ENCODE measurements around the gene BMPR1B. TPM values are rescaled to one million over a fixed set of nuclear protein-coding genes. Genes with fewer than 3 reads are reported as not detected.
A peak's percentile ranks its signal among the peaks of the same experiment; 100 is the strongest.

The BMPR1B gene
- polyA plus RNA-seq, 2 of the 4 experiments (the other 2 are of a cell fraction): 6.4 to 21.2 TPM

DNA sequence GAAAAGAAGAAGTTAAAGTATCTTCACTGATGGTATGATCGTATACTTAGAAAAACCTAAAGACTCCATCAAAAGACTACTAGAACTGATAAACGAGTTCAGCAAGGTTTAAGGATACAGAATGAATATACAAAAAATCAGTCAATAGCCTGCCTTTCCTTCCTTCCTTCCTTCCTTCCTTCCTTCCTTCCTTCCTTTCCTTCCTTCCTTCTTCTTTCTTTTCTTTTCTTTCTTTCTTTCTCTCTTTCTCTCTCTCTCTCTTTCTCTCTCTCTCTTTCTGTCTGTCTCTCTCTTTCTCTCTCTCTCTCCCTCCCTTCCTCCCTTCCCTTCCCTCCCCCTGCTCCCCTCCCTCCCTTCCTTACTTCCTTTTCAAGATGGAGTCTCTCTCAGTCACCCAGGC lies 362.7 kb downstream of the BMPR1B start:
- ChIA-PET POLR2A (no interaction called here), CTCF (no interaction called here)
- Histone ChIP-seq H3K4me3 (no peak overlapping the region), H3K4me1 (peaks cover 28% of the 10 kb centered on the region), H3K9me3 (no peaks in the 10 kb centered on the region), H3K27ac (no peak overlapping the region), H3K4me2 (no peak overlapping the region)
- ATAC-seq (no peak), DNase-seq (ENCODE audit: low read depth in 1 of 2, low spot score in 1 of 2) (no peak), FAIRE-seq (no peak)
- no peak for TF ChIP-seq SREBF2 (IDR thresholded peaks at IDR 0.05)
- TF ChIP-seq NR3C1 (IDR thresholded peaks at IDR 0.05): no peak
- no peak for TF ChIP-seq RCOR1 (IDR thresholded peaks at IDR 0.05; ENCODE audit: low read depth, low read length)
- no peak for TF ChIP-seq MYC (IDR thresholded peaks at IDR 0.05; ENCODE audit: borderline replicate concordance, low read length)
- TF ChIP-seq, protein P1, sequence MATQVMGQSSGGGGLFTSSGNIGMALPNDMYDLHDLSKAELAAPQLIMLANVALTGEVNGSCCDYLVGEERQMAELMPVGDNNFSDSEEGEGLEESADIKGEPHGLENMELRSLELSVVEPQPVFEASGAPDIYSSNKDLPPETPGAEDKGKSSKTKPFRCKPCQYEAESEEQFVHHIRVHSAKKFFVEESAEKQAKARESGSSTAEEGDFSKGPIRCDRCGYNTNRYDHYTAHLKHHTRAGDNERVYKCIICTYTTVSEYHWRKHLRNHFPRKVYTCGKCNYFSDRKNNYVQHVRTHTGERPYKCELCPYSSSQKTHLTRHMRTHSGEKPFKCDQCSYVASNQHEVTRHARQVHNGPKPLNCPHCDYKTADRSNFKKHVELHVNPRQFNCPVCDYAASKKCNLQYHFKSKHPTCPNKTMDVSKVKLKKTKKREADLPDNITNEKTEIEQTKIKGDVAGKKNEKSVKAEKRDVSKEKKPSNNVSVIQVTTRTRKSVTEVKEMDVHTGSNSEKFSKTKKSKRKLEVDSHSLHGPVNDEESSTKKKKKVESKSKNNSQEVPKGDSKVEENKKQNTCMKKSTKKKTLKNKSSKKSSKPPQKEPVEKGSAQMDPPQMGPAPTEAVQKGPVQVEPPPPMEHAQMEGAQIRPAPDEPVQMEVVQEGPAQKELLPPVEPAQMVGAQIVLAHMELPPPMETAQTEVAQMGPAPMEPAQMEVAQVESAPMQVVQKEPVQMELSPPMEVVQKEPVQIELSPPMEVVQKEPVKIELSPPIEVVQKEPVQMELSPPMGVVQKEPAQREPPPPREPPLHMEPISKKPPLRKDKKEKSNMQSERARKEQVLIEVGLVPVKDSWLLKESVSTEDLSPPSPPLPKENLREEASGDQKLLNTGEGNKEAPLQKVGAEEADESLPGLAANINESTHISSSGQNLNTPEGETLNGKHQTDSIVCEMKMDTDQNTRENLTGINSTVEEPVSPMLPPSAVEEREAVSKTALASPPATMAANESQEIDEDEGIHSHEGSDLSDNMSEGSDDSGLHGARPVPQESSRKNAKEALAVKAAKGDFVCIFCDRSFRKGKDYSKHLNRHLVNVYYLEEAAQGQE (IDR thresholded peaks at IDR 0.05): no peak
- TF ChIP-seq EP300 (IDR thresholded peaks at IDR 0.05): no peak
- TF ChIP-seq RNF2 (IDR thresholded peaks at IDR 0.05; ENCODE audit: borderline replicate concordance, low read depth): no peak
- no peak for TF ChIP-seq HEYL (CRISPR knock-in tag; IDR thresholded peaks at IDR 0.05)
- TF ChIP-seq CHD4 (IDR thresholded peaks at IDR 0.05; ENCODE audit: borderline replicate concordance): no peak
- no peak for TF ChIP-seq ESRRA (IDR thresholded peaks at IDR 0.05; ENCODE audit: borderline replicate concordance, low read length)
- TF ChIP-seq EHMT2 (IDR thresholded peaks at IDR 0.05; ENCODE audit: low read depth): no peak
- TF ChIP-seq CEBPB (IDR thresholded peaks at IDR 0.05): no peak
- TF ChIP-seq GATA3 (IDR thresholded peaks at IDR 0.05; ENCODE audit: borderline replicate concordance): no peak
- no peak for TF ChIP-seq MAZ (IDR thresholded peaks at IDR 0.05; ENCODE audit: borderline replicate concordance, low read depth, low read length)
- no peak for TF ChIP-seq HDAC2 (IDR thresholded peaks at IDR 0.05)
- no peak for TF ChIP-seq POLR2A (IDR thresholded peaks at IDR 0.05; ENCODE audit: low read length)
- WGBS (ENCODE audit: missing lambda C conversion rate): 87% methylated on average over 2 of the region's 2 CpGs

DNA sequence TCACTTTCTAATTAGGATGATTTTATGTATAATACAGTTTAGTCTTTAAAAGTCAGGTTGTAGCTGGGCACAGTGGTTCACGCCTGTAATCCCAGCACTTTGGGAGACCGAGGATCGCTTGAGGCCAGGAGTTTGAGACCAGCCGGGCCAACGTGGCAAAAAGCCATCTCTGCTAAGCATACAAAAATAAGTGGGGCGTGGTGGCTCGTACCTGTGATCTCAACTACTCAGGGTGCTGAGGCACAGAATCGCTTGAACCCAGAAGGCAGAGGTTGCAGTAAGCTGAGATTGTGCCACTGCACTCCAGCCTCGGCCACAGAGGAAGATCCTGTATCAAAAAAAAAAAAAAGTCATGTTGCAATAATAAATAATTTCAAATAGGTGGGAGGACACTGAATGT lies 364.2 kb downstream of the BMPR1B start:
- WGBS (ENCODE audit: missing lambda C conversion rate): 81% methylated on average over 9 of the region's 9 CpGs
- Histone ChIP-seq H3K4me1 (peaks cover 28% of the 10 kb centered on the region), H3K4me2 (no peak overlapping the region), H3K9me3 (no peaks in the 10 kb centered on the region), H3K4me3 (no peak overlapping the region), H3K27ac (0 out of 6 replicates have a peak overlapping the region, but pooled peaks of 1 of the 2 experiments have one; percentile 32)
- DNase-seq (ENCODE audit: low read depth in 1 of 2, low spot score in 1 of 2) (no peak), FAIRE-seq (no peak), ATAC-seq (no peak)
- CTCF ChIA-PET: no interaction called here
- POLR2A ChIA-PET: no interaction called here
- TF ChIP-seq KDM5A (IDR thresholded peaks at IDR 0.05): no peak
- TF ChIP-seq TFCP2L1 (CRISPR knock-in tag; IDR thresholded peaks at IDR 0.05): no peak
- TF ChIP-seq SREBF2 (IDR thresholded peaks at IDR 0.05): no peak
- TF ChIP-seq, protein P2, sequence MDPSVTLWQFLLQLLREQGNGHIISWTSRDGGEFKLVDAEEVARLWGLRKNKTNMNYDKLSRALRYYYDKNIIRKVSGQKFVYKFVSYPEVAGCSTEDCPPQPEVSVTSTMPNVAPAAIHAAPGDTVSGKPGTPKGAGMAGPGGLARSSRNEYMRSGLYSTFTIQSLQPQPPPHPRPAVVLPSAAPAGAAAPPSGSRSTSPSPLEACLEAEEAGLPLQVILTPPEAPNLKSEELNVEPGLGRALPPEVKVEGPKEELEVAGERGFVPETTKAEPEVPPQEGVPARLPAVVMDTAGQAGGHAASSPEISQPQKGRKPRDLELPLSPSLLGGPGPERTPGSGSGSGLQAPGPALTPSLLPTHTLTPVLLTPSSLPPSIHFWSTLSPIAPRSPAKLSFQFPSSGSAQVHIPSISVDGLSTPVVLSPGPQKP (IDR thresholded peaks at IDR 0.05; ENCODE audit: low read depth, low read length): no peak
- TF ChIP-seq POLR2A (IDR thresholded peaks at IDR 0.05; ENCODE audit: low read length): no peak

DNA sequence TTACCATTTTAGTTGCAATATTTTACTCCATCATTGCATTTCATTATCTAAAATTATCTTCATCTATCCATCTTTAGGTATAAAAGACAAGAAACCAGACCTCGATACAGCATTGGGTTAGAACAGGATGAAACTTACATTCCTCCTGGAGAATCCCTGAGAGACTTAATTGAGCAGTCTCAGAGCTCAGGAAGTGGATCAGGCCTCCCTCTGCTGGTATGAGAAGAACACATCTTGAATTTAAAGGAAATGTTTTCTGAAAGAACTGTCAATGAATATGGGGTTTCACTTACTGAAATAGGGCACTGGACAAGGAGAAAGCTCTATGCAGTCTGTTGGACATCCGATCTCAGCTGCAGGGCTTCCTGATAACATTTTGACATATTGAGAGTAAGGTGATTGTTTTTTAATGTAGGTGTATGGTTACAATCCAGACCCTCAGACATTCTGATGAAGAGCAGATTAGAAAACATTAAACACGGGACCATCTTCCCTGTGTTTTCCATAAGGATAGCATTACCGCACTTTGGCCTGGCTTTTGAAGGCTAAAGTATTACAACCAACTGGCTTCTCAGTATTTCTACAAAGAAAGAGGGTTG lies 367.2 kb downstream of the BMPR1B start:
- FAIRE-seq: no peak
- POLR2A ChIA-PET: no interaction called here

More for the DNA sequence above, 367.2 kb downstream of the BMPR1B start:
- Histone ChIP-seq H3K4me3 (no peak overlapping the region), H3K9me3 (no peaks in the 10 kb centered on the region), H3K27ac (peak overlapping the region; percentile 12 to 71; a peak in 5 of 6 replicates), H3K4me1 (peaks cover 47% of the 10 kb centered on the region), H3K4me2 (peak overlapping the region; percentile 39; the same call in 2 of the 3 replicates)
- TF ChIP-seq RAD21 (conservative IDR thresholded peaks at IDR 0.05 in 1 of 2, IDR thresholded peaks at IDR 0.05 in 1 of 2) (peak; percentile 77 to 80), FOXS1 (CRISPR knock-in tag; IDR thresholded peaks at IDR 0.05) (no peak), SMC3 (IDR thresholded peaks at IDR 0.05) (peak; percentile 73)
- TF ChIP-seq, protein P3, sequence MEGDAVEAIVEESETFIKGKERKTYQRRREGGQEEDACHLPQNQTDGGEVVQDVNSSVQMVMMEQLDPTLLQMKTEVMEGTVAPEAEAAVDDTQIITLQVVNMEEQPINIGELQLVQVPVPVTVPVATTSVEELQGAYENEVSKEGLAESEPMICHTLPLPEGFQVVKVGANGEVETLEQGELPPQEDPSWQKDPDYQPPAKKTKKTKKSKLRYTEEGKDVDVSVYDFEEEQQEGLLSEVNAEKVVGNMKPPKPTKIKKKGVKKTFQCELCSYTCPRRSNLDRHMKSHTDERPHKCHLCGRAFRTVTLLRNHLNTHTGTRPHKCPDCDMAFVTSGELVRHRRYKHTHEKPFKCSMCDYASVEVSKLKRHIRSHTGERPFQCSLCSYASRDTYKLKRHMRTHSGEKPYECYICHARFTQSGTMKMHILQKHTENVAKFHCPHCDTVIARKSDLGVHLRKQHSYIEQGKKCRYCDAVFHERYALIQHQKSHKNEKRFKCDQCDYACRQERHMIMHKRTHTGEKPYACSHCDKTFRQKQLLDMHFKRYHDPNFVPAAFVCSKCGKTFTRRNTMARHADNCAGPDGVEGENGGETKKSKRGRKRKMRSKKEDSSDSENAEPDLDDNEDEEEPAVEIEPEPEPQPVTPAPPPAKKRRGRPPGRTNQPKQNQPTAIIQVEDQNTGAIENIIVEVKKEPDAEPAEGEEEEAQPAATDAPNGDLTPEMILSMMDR (IDR thresholded peaks at IDR 0.05): peak; percentile 71
- WGBS (ENCODE audit: missing lambda C conversion rate): 45% methylated on average over 4 of the region's 4 CpGs
- ATAC-seq: peak; percentile 82 to 85; a peak in 5 of 6 replicates
- CTCF ChIA-PET: interaction anchor here (0.5 to 1.9 kb wide), 14 partner anchors 10 to 505 kb away, joined by 3 to 10 read pairs (median 4); no protein-coding TSS in a partner anchor
- DNase-seq (ENCODE audit: low read depth in 1 of 2, low spot score in 1 of 2): peak; percentile 45 to 81
